ENCODE results near the gene PTH2R.
"Not testable (repeated sequence)": the region's sequence is repeated elsewhere in the genome, so short reads cannot be mapped to it uniquely, and the experiment has no call there.

PTH2R gene

DNA sequence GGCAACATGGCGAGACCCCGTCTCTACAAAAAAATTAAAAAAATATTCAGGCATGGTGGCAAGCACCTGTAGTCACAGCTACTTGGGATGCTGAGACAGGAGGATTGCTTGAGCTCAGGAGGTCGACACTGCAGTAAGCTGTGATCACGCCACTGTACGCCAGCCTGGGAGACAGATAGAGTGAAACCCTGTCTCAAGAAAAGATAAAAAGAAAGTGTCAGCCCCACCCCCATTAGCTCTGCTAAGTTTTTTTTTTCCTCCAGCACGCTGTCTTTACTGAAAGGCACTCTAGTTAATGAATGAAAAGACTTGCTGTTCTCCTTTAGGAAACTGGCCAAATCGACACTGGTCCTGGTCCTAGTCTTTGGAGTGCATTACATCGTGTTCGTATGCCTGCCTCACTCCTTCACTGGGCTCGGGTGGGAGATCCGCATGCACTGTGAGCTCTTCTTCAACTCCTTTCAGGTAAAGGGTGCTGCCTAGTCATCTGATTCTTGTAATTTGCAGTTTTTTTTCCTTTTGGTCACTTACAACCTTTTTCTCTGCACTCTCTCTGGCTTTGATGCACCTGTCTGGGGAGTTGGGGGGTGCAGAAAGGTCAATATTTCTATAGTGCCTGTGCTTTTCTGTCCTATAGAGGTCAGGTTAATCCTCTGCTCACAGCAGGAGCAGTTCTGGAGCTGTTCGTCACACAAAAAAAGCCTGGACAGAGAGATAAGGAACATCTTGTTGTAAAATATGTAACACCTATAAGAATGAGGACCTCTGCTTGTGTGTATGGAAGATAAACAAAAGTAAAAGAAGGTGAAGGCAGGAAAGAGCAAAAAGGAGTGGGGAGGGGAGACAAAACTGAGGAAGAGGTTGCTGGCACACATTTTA lies 82.3 kb downstream of the PTH2R start:
- no peak for DNase-seq

DNA sequence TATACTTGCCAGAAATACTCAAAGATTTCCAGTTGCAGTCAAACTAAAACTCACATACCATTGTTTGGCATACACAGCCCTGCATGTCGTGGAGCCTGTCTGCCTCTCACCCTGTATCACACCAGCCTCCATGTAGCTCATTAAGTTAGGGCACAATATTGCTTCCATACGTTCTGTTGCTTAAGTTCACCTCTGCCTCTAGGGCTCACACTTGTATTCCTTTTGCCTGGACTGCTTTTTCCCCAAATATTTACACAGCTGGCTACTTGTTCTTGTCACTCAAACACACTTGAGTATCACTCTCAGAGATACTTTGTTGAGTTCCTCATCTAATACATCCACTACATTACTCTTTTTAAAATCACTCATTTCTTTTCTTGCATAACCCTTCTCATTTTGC lies 83.1 kb downstream of the PTH2R start:
- DNase-seq = no peak

DNA sequence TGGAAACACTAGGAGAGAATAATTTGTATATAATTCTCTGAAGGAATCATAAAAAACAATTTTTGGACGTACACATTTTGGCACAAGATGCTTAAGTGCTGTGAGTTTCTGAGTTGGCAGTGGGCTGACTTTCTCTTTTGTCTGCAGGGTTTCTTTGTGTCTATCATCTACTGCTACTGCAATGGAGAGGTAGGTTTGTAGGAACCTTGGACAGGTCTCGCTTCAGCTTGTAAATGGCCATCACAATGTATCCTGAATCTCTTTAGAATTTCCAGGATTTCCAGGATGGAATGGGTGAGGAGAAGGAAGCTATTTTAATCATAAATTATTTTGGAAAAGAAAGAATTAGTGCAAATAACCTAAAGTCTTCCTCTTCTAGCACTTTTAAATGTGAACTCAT lies 83.9 kb downstream of the PTH2R start:
- DNase-seq = no peak

DNA sequence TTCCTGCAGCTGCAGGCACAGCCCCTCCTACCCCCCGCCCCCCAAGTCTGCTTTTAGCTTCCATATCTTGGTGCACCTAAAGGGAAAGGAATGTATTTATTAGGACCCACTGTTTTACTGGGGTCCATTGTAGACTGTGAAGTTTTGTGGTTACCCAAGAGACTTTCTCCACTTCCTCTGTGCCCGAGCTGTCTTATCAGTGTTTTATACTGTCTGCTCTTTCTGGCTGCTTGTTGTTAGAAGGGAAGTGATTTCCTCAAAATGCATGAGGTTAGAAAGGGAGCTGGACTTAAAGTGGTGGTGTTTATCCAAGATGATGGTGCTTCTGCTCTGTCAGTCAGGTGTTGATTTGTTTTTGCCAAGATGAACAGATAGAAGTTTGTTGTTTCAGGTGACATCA lies 85.0 kb downstream of the PTH2R start:
- no peak for DNase-seq

DNA sequence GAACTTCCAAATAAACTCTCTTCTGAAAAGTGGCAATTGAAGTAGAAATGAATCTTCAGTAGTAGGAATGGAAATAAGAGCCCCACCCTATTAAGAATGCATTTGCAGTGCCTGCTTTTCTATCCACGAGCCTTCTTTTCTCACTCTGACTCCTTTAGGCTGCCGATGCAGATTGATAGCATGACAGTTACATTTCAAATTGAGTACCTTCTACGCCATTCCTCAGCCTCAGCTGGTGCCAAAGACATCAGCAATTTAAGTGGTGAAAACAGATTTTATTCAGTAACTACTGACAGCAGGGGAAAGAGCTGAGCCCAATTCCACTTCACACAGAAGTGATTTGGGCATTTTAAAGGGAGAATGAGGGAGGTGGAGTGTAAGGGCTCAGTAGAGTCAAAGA lies 85.5 kb downstream of the PTH2R start:
- no peak for DNase-seq

DNA sequence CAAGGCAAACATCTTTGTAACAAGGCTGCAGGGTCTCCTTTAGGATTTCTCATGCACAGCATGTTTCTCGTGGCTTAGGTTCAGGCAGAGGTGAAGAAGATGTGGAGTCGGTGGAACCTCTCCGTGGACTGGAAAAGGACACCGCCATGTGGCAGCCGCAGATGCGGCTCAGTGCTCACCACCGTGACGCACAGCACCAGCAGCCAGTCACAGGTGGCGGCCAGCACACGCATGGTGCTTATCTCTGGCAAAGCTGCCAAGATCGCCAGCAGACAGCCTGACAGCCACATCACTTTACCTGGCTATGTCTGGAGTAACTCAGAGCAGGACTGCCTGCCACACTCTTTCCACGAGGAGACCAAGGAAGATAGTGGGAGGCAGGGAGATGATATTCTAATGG lies 86.6 kb downstream of the PTH2R start:
- no peak for DNase-seq

DNA sequence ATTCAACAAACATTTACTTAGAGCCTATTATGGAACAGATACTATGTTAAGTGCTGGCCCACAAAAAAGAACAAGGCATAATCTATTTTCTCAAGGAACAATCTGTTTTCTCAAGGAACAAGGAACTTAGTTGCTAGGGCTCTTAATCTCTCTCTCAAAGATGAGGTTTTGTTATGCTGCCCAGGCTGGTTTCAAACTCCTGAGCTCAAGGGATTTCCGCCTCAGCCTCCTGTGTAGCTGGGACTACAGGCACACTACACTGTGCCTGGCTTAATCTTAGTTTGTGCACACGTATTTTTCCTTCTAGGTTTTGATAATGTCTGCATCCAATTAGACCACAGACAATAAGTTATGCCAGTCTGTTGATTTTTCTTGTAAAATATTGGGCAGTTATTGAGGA lies 89.5 kb downstream of the PTH2R start:
- DNase-seq = no peak

DNA sequence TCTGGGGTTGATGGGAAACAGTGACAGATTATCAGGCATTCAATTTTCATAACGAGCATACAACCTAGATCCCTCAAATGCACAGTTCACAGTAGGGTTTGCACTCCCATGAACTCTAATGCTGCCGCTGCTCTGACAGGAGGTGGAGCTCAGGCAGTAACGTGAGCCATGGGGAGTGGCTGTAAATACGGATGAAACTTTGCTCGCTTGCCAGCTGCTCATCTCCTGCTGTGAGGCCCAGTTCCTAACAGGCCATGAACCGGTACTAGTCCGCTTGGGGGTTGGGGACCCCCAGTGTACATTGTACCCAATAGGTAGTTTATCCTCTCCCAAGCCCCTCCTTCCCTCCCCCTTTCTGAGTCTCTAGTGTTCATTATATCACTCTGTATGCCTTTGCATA lies 94.6 kb downstream of the PTH2R start:
- DNase-seq = no peak

DNA sequence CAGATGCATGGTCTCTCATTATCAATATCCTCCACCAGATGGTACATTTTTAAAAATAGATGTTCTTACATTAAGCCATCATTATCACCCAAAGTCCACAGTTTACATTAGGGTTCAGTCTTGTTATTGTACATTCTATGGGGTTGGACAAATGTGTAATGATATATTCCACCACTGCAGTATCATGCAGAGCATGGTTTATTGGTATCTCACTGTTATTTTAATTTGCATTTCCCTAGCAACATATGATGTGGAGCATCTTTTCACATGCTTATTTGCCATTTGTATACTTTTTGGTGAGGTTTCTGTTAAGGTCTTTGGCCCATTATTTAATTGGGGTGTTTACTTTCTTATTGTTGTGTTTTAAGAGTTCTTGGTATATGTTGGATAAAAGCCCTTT lies 95.7 kb downstream of the PTH2R start:
- no peak for DNase-seq

DNA sequence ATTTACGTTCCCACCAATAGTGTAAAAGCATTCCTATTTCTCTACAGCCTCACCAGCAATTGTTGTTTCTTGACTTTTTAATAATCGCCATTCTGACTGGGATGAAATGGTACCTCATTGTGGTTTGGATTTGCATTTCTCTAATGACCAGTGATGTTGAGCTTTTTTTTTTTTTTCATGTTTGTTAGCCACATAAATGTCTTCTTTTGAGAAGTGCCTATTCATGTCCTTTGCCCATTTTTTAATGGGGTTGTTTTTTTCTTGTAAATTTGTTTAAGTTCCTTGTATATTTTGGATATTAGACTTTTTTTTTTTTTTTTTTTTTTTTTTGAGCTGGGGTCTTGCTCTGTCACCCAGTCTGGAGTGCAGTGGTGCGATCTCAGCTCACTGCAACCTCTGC lies 98.8 kb downstream of the PTH2R start:
- DNase-seq = not testable (repeated sequence)

DNA sequence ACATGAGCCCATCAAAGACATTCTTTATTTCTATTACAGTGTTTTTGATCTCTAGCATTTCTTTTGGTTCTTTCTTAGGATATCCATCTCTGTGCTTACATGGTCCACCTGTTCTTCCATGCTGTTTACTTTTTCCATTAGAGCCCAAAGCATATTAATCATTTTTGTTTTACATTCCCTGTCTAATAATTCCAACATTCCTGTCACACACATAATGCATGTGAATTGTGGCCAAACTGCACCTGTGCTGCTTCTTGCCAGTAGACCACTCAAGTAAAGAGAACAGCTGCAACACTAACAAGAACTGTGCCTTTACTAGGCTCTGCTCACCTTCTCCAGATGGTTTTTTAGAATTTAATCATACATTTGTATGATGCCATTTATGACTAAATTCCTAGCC lies 103.0 kb downstream of the PTH2R start:
- DNase-seq = no peak

DNA sequence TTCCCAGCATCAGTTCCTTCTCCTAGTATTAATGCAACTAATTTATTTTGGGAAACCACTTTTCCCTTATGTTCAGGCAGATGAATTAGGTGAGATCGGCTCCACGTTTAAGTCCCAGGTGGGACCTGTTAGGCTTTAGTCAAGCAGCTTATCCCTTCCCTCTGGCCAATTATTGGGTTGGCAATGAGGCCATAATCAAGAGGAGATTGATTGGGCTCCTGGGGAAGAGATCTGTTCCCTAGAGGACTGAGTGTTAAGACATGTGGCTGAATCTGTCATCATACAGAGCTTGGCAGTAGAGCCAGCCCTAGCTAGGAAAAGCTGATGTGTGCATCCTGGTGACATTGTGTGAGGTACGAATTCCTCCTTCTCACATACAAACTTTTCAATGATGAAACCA lies 104.4 kb downstream of the PTH2R start:
- DNase-seq = no peak

DNA sequence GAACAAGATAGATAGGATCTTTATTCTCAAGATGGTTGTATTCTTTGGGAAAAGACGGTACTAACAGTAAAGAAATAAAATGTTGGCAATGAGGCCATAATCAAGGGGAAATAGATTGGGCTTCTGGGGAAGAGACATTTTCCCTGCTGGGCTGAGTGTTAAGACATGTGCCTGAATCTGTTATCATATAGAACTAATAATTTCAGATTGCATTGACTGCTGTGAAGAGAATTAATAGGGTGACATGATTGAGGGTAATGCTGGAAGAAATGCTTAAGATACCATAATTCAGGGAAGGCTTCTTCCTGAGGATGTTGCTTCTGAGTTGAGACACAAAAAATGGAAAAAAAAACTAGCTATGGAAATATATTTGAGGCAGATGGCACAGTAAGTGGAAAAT lies 105.0 kb downstream of the PTH2R start:
- no peak for DNase-seq

DNA sequence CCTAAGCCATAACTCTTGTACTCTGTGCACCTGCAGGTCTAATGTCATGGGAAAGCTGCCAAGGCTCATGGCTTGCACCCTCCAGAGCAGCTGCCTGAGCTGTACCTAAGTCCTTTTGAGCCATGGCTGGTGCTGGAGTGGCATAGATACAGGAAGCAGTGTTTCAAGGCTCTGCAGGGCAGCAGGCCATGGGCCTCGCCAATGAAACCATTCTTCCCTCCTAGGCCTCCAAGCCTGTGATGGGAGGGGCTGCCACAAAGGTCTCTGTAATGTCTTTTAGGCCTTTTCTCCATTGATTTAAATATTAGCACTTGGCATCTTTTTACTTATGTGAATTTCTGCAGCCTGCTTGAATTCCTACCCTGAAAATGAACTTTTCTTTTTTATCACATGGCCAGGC lies 108.5 kb downstream of the PTH2R start:
- no peak for DNase-seq

DNA sequence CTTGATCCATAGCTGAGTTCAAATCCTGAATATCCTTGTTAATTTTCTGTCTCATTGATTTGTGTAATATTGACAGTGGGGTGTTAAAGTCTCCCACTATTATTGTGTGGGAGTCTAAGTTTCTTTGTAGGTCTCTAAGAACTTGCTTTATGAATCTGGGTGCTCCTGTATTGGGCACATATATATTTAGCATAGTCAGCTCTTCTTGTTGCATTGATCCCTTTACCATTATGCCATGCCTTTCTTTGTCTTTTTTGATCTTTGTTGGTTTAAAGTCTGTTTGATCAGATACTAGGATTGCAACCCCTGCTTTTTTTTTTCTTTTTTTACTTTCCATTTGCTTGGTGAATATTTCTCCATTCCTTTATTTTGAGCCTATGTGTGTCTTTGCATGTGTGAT lies 116.5 kb downstream of the PTH2R start:
- not testable (repeated sequence) for DNase-seq

DNA sequence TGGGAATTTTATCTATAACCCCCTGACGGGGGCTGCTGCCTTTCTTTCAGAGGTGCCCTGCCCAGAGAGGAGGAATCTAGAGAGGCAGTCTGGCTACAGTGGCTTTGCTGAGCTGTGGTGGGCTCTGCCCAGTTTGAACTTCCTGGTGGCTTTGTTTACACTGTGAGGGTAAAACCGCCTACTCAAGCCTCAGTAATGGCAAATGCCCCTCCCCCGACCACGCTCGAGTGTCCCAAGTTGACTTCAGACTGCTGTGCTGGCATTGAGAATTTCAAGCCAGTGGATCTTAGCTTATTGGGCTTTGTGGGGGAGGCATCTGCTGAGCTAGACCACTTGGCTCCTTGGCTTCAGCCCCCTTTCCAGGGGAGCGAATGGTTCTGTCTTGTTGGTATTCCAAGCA lies 118.6 kb downstream of the PTH2R start:
- DNase-seq = not testable (repeated sequence)

DNA sequence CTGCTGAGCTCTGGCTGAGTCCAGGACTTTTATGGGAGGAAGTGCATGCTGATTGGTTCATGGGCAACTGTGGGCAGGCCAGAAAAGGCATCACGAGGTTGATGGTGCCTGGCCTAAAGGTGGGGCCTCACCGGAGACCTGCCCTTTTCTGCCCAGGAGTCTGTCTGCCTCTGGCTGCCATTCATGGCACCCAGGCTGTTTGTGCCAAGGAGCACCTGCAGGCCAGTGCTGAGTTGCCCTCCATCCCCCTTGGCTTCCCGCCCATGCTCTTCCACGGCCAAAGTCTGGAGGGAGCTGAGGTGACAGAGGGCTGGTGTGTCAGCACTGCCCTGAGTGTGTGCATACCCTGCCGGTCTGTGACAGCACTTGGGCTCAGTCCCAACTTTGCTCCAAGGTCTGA lies 123.2 kb downstream of the PTH2R start:
- DNase-seq = no peak

DNA sequence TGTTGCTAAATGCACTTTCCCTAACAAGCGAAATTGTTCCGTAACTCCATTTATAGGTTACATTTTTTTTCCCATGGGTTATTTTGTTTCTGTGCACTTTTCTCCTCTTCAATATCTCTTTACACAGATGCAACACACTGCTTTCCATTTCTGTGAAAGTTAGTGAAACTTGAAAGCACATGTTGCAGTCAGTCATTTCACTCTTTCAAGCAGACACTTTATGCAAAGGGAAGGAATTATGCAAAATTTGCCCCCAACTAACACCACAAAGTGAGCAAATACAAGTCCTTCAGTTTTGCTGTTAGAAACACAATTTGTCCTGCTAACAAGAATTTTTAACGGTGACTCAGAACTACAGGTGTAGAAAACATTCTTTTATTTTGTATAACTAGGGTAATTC lies 124.8 kb downstream of the PTH2R start:
- no peak for DNase-seq

DNA sequence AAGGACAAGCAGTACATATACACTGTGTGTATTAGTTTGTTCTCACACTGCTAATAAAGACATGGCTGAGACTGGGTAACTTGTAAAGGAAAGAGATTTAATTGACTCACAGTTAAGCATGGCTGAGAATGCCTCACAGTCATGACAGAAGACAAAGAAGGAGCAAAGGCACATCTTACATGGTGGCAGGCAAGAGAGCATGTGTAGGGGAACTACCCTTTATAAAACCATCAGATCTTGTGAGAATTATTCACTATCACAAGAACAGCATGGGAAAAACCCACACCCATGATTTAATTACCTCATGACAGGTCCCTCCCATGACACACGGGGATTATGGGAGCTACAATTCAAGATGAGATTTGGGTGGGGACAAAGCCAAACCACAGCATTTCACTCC lies 129.0 kb downstream of the PTH2R start:
- not testable (repeated sequence) for DNase-seq

DNA sequence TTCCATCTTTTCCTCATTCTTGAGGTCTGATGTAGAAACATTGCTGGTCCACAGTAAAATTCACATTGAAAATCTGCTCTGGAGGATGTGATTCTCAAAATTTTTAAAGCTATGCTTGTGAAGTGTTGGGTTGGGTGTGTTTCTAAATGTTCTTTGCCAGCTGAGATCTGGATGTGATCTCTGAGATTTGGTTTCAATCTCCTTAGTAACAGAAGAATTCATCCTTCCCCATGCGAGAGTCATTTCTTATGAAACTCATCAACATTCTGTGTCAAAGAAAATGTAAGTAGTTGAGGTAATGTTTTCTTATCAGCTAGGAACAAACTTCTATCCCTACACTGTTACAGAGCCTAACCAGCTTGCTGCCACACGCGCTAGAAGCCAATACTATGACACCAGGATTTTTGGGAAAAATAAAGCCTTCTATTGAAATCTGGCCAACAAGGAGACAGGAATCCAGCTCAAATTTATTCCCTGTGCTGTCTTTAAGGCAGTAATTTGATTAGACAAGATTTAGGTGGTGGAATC lies 134.9 kb downstream of the PTH2R start:
- no peak for DNase-seq

DNA sequence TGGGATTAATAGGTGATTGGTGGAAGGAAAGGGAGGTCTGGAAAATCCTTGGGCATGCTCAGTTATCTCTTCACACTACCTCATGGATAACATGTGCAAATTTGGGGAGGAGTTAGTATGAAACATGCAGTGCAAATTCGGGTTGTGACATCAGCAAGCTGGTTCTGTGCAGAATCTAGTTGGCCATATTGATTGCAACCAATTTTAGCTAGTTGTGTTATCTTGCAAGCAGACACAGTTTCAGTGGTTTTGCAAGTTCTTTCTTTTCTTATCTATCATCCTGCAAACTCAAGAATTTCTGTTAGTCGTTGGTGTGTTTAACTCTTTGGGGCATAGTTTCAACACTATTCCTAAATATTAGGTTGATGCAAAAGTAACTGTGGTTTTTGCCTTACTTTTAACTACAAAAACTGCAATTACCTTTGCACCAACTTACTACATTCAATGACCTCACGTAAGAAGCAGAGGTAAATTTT lies 135.4 kb downstream of the PTH2R start:
- no peak for DNase-seq

DNA sequence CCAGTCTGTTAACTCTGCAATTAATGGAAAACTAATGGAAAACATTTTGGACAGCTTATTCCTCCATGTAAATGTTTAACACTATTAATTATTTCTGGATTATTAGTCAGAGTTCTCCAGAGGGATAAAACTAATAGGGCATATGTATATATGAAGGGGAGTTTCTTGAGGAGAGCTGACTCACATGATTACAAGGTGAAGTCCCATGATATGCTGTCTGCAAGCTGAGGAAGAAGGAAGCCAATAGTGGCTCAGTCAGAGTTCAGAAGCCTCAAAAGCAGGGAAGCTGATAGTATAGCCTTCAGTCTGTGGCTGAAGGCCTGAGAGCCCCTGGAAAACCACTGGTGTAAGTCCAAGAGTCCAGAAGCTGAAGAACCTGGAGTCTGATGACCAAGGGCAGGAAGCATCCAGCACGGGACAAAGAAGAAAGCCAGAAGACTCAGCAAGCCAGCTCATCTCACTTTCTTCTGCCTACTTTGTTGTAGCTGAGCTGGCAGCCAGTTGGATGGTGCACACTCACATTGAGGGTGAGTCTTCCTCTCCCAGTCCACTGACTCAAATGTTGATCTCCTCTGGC lies 136.0 kb downstream of the PTH2R start:
- DNase-seq = no peak
